Central memory CD4-positive, alpha-beta T cell (primary cell): Measurements from ENCODE around the gene C3.

Source experiments
- DNase-seq: peaks from one replicate; pipeline ENCODE4 v3.0.0; 2022

Gene C3

DNA sequence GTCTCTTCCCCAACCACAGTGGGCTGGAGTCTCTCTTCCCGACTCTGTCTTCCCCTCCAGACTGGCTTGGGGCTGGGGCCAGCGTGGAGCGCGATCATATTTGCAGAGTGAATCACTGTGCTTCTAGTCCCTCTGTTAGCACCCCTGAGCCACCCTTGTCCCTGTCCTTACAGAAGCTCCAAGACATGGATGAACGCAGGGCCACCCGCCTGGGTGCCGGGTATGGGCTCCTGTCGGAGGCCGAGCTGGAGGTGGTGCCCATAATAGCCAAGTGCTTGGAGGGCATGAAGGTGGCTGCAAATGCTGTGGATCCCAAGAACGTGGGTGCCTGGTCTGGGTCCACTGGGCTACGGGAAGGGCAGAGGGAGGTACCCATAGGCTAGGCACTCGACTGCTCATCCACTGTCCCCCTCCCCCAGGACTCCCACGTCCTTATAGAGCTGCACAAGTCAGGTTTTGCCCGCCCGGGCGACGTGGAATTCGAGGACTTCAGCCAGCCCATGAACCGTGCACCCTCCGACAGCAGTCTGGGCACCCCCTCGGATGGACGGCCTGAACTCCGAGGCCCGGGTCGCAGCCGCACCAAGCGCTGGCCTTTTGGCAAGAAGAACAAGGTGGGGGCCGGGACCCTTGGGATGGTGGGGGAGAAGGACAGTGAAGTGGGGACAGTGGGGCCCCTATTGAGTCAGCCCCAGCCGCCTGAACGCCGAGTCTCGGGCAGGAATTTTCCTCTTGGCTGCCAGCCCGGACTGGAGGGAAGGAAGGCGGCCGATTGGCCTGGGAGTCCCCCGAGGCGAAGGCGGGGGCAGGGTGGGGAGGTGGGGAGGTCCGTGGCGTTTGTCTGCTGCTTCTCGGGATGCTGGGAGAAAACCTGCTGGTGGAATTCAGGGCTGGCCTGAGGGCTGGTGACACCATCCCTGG is 24.2 kb upstream of the C3 start:
- DNase-seq = no peak

DNA sequence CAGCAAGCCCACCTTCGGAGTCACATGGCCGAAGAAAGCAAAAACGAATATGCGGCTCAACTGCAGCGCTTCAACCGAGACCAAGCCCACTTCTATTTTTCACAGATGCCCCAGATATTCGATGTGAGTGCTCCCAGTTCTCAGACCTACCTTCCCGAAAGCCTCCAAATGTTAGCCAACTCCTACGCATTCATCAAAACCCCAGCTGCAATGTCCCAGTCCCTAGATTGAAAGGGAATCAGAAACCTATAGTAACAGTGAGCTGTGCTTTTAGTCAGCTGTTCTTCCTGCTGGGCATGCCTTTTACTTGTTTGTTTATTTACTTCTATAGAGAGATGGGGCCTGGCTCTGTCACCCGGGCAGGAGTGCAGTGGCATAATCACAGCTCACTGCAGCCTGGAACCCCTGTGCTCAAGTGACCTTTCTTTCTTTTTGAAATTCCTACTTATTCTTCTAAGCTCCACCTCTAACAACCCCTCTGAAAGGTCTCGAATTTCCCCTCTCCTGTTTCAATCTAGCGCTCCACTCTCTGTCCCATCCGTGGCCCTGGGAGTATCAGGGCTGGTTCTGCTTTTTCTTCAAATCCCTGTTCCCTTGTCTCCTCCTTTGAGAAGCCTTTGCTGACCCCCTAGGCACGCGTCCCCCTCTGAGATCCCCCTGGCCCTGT is 23.4 kb upstream of the C3 start:
- no peak for DNase-seq

DNA sequence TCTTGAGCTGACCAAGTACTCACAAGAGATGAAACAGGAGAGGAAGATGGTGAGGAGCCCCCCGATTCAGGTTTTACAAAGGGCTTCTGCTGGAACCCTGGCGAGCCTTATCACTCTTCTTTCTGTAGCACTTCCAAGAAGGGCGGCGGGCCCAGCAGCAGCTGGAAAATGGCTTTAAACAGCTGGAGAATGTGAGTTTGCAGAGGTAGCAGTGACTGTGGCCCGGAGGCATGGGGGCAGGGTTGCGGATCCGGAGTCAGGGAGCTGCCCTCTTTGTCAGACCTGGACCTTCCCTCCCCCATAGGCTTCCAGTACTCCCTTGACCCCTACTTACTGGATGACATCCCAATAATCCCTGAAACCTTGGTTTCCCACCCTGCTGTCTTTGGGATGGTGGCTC is 22.6 kb upstream of the C3 start:
- DNase-seq = no peak

DNA sequence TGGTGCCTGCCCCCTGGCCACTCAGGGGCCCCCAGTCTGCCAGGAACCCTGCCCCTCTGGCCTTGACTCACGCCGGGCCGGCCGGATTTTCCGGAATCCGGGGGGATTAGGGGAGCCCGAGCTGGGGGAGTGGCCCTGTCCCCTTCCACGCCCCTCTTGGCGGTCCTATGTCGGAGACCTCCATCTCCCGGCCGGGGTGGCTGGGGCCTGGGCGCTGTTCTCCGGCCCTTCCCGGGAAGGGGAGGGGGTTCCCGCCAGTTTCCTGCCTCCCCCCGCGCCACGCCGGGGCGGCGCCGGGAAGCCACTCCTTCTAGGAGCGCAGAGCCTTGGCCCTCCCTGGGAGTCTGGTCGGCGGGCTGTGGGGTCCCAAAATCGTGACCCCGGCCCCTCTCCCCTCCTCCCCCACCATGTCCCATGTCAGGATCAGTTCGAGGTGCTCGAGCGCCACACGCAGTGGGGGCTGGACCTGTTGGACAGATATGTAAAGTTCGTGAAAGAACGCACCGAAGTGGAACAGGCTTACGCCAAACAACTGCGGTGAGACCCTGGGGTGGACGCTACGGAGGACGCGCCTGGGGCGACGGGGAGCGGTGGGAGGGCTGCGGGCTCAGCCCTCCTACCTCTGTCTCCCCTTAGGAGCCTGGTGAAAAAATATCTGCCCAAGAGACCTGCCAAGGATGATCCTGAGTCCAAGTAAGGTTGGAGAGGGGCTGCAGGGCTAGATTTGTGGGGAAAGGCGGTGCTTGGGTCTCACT is 20.3 kb upstream of the C3 start:
- no peak for DNase-seq

DNA sequence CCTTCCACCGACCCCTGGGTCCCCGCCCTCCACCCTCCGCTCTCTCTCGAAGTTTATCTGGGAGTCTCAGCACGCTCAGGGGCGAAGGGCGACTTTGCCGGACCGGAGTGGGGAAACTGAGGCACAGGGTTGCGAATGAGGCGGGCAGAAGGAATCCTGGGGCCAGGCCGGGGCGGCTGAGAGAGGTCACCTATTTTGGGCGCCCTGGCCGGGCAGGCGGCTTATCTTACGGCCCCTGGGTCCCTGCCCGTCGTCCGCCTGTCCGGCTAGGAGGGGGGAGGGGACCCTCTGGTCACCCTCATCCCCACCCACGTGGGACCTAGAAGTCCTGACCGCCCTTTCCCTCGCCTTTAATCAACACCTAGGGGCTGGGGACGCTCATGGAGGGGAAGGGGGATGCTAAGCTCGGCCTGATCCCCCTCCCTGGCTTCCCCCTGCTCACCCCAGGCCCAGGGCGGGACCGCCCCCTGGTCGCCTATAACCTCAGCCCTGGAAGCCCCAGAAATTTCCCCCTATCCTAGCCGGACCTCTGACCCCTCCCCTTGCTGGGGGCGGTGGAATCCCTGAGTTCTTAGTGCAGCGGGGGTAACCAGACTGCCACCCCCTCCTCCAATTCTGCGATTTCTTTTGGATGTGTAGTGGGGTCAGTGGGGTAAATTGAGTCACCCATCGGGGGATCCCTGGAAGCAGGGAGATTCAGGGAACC is 19.6 kb upstream of the C3 start:
- DNase-seq = no peak

DNA sequence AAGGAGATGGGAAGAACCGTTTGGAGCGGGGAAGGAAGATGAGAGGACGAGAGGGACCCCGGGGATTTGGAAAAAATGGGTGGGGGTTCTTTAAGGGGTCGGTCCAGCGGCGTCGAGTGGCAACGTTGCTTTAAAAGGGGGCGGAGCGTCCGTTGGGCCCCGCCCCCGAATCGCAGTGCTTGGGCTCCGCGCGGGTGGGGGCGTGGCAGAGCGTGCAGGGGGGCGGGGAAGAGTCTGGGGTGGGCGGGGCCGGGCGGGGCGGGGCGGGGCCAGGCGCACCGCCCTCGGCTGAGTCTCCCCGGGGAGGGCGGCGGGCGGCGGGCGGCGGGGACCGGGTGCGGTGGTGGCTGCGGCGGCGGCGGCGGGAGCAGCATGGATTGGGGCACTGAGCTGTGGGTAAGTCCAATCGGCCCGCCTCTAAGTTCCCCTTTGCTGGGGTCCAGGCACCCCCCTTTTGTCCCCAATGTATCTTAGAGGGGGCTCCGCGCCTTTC is 19.0 kb upstream of the C3 start, which contains the start of gene TRIP10:
TRIP10 (plus strand) TSS at position 291 of the 493 bp plus-strand sequence; CDS start at position 373, 82 bp downstream.
- peak; percentile 72 for DNase-seq

DNA sequence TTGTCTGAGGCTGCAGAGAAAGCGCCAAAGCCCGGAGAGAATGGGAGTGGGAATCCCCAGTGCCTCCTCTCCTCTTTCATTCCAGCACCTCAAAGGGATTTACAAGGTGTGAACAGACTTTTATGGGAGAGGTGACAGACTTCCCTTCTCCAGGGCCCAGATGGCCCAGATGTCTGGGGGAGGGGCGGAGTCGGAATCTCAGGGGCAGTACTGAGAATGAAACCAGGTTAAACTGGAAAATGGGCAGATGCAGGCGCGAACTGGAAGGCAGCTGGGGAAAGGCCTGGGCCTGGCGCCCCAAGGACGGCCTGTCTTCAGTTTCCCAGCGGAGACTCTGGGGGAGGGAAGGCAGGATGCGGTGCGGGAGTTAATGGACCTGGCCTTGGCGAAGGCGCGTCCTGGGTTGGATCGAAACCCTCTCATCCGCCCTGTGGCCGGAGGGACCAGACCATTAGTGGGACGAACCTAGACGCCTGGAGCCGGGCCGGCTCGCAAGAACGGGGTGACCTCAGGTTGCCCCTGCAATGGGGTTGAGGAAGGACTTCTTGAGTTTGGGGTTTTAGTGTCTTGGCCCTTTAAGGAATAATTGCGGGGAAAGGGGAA is 18.4 kb upstream of the C3 start:
- no peak for DNase-seq

DNA sequence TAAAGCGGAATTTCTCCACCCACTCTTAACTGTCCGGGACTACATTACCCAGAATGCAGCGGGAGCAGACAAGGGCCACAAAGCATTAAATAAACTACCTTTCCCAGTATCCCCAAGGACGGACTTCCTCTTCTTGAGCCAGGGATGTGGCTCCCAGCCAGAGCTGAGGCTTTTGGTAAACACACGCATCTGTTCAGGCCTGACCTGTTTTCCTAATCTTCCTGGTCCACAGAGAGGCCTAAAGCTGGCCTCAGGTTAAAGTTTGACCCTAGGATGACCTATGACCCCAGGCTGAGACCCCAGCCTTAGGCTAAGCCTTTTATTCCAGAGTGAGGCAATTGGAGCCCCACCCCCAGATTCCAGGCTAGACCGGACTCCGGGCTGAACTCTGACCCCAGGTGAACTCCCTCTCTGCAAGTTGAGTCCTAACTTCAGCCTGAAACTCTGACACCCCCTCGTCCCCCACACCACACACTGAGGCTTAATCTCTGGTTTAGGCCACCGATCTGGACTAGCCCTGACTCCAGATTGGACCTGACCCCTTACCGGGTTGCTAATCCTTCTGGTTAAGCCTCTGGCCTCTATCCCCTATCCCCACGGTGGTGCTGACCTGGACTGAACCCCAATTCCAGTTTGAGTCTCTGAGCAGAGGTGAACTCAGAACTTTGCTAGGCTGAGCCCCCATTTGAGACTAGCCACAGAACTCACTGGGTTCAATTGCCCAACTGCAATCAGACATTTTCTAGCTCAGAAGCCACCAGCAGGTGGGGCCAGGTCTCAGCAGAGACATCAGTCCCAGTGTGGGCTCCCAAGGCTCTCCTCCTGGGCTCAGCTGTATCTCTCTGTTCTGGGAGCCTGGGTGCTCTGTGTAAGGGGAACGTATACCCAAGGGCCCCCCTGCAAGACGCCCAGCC is 17.7 kb upstream of the C3 start:
- DNase-seq = peak; percentile 72

DNA sequence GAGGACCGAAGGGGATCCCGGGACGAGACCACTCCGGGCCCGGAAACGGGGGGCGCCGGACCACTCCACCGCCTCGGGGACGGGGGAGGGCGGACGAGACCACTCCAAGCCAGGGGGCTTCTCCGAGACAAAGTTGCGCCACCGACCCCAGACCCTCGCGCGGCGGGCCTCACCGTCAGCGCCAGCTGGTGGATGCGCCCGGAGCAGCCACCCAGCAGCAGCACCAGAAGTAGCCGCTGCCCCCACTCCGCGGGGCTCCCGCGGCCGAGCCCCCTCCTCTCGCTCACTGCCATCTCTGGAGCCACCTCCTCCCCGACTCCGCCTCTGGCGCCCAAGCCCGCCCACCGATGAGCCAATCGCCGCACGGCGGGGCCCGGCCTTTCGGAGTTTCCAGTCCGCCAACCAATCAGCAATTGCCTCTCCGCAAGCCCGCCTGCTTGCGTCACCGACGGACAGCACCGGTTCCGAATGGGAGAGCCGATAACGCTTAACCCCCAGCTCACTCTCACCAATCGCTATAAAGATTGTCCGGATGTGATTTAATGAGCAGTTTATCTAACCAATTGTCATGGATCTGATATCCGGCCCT is 16.9 kb upstream of the C3 start, which contains the start of gene GPR108:
GPR108 (minus strand) TSS at position 297 of the 589 bp plus-strand sequence; CDS start at position 293, 4 bp downstream.
- peak; percentile 100 for DNase-seq

DNA sequence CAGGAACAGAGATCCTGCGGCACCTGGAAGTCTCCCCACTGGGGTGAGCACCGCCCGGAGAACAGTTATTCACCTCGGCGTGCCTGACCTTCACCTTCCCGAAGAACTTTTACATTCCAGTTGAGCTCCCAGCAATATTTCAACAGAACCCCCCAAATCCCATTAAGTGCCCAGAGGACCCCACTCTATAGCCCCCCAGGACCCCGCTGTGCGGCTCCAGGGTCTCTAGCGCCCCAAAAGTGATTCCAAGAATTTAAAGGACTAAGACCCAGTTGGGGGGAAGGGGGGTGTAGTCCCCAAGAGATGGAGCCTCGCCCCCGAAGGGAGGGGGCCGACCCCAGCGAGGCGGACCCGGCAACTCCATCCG is 16.4 kb upstream of the C3 start:
- no peak for DNase-seq

DNA sequence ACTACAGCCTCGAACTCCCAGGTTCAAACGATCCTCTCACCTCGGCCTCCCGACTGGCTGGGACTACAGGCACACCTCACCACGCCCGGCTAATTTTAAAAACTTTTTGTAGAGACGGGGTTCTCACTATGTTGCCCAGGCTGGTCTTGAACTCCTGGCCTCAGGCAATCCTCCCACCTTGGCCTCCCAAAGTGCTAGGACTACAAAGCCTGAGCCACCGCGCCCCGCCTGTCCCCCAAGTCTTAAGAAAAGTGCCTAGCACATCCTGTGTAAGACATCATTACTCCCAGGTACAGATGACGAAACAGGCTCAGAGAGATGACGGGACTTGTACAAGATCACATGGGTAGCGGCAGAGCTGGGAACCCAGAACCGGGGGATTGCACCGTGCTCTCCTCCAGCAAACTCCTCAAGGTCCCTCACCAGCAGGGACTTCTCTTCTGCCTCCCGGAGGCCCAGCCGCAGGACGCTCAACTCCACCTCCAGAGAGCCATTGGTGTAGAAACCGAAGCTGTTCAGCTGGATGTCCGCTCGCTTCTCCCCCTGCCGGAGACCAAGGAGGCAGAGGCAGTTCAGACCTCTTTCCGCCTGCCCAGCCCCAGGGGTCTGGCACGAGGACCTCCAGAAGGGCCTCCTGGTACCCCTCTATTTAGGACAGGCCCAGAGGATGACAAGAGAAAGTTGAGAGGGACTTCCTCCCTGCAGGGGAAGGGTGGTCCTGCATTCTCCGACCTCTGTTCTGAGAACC is 15.9 kb upstream of the C3 start:
- DNase-seq = peak; percentile 70

DNA sequence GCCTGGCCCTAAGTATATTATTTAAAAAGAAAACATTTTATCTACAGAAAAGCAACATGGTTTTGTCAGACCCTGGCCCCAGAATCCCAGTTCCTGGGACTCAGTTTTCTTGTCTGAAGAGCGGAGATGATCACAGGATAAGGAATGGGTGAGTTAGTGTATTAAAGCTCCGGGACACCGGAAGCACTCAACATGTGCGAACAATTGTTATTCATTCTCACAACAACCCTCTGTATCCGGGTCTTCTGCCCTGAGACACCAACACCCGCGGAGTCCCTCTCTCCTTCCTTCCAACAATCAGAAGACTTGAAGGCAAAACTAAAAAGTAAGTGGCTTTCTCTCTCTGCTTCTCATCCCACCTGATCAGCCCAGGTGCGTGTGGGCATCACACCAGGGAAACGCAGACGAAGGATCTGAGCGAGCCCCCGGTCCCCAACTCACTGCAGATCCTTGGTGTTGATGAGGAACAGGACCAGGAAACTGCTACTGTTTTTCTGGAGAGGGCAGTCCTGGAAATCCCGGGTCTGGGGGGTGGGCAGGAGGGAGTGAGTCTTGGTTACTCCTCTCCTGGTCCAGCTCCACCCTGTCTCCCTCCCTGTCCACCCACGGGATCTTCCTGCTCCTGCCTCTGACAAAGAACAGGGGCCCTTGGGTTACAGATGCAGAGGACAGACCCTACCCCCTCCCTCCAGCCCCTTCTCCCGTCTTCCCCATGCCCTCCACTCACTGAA is 14.9 kb upstream of the C3 start:
- no peak for DNase-seq

DNA sequence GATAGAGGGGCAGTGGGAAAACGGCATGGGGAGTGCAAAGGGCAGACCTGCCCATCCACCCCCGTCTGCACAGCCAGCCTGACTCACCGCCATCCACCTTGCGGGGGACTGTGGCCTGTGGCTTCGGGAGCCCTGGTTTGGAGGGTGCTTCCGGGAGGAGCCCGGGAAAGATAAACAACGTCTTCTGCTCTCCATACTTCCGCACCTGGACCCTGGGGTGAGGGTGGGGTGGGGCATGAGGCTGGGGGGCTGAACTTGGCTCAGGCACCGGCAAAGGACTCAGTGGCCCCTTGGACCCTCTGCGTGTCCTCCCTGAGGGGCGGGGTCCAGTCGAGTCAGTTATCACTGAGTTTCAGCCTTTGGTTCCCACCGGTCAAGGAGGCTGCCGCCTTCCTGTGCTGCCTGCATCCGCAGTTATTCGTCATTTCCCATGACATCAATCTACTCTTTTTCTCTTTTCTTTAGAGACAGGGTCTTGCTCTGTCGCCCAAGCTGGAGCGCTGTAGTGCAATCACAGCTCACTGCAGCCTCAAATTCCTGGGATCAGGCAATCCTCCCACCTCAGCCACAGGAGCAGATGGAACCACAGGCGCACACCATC is 13.7 kb upstream of the C3 start:
- no peak for DNase-seq

DNA sequence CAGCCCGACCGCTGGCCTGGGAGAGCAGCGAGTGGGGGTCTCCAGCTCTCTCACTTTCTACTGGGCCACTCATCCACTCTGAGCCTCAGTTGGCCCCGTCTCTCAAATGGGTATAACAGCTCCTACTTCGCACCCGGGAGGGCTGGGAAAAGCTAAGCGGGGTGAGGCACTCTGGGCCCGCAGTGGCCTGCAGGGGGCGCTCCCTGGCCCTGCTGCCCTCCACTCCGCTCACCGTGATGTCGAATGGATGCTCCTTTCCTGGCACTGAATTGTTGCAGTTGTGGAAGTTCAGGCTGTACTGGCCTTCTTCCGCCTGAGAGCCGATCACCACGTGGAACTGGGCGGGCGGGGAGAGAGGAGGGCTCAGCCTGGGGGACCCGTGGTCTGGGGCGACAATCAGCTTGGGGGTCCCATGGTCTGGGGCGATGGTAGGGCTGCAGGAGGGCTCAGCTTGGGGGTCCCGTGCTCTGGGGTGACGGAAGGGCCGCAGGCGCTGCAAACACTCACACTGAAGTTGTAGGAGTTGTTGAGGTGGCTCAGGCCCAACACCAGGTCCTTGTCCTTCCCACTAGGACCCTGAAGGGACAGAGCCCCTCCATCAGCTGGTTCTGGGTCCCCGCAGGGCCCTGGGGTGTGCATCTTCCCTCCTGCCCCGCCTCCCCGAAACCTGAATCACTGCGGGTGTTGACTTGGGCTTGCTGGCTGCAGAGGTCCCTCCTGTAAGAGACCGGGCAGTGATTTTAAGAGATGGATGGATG is 13.1 kb upstream of the C3 start:
- DNase-seq = no peak

DNA sequence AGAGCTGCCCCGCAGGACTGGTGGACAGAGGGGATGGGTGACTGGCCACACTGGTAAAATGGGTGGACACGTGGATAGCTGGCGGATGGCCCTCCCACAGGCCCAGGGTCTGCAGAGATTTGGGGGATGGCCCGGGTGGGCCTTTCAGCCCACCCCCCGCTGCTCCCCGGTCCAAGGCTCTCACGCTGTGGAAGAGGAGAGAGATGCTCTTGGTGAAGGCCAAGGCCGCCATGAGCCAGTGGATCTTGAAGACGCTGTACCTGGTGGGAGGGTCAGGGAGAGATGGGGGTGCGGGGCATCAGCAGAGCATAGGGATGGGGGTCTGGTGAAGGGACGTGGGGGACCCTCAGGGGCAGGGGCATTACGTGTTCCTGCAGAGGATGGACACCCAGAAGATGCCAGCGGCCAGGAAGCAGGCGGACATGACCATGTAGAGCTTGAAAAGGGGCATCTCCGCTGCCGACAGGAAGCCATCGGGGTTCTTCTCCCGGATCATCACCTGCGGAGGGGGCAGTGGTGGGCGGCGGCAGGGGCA is 12.4 kb upstream of the C3 start:
- DNase-seq = no peak

DNA sequence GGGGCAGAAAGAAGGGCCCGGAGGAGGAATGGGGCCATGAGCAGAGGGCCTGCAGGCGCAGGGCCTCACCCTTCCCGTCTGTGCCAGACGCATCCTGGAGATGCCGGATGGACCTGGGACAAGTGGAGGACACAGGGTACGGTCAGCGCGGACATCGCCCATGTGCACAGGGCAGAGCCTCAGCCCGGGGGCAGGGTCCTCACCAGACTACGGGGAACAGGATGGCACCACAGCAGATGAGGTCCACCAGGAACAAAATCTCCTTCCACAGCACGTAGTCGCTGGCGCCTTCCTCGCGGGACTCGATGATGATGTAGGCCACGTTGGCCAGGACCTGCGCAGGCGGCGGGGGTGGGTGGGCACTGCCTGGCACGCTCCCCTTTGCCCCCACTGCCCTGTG is 11.4 kb upstream of the C3 start:
- no peak for DNase-seq

DNA sequence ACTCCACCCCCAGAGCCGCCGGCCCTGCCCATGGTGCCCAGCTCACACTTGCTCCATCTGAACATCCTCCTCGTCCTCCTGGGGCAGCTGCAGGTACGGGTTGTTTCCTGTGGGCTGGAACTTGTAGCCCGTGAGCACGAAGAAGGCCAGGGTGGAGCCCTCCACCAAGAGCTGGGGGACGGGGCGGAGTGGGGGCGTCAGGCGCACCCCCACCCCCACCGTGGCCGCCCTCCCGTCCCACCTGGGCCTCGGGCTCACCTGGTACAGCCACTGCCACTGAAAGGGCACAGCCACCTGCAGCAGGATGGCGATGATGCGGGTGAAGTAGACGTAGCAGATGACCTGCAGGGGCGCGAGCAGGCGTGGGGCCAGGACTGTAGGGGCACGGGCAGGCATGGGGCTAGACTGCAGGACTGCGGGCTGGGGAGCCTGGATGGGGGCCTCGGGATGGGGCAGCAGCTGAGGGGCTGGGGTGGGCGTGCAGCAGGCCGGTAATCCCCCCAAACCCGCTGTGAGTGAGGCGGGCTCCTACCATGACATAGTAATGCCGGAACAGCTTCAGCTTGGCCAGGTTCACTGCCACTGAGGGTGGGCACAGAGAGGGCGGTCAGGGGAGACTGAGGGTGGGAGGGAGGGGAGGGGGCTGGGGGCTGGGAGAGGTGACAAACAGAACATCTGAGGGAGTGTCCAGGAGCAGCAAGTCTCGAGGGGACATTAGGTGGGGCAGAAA is 10.7 kb upstream of the C3 start:
- DNase-seq = no peak
